Lower leg skin (tissue), 3 donors: Measurements from ENCODE around the gene AVEN.

Experiments
- CTCF ChIP-seq, 3 donors: fragments of 450-650 bp; IDR thresholded peaks; one replicate each; pipeline ENCODE4 v1.5.1; 2016; ENCODE audit warnings: antibody characterized with exemption in 3 of 3, mild to moderate bottlenecking in 3 of 3, moderate library complexity in 2 of 3
- POLR2A ChIP-seq, 2 donors: fragments of 450-650 bp; IDR thresholded peaks; one replicate each; pipeline ENCODE4 v1.6.1; 2016 to 2017; ENCODE audit warnings: antibody characterized with exemption in 2 of 2, mild to moderate bottlenecking in 1 of 2, moderate library complexity in 1 of 2

- TF ChIP-seq CTCF (IDR thresholded peaks at IDR 0.05), result no peak
- no peak for TF ChIP-seq POLR2A (IDR thresholded peaks at IDR 0.05)
These were observed 53.7 kb downstream of the AVEN start for GRCh38 chr15:33985287-33985686.
